GM12872 (cell line): ENCODE measurements around the gene NCAN.
A peak's percentile ranks its signal among the peaks of the same experiment; 100 is the strongest.

Source experiments
- CTCF ChIP-seq: IDR thresholded peaks from 3 replicates; pipeline ENCODE4 v1.5.1; 2011; ENCODE audit warnings: low read depth, mild to moderate bottlenecking, low read length, moderate library complexity; ENCODE audit not compliant: insufficient read depth

The NCAN gene

DNA sequence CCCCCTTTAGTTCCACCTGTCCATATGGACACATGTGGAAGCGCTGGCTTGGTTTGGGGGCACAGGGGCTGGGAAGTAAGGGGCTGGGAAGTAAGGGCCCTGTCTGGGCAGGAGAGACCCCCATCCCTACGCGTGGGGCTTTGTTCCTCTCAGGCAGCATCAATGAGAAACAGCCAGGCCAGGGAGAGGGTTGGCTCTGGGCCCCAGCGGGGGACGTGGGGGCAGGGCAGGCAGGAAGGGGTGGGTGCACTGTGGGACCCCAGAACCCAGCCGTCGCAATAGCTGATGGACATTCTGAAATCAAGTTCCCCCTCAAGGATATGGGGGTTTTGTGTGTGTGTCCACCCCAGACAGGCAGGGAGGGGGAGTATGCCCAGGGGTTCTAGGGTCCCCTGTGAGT is 1.2 kb downstream of the NCAN start:
- no peak for TF ChIP-seq CTCF

- no peak for TF ChIP-seq CTCF
These were observed 1.8 kb downstream of the NCAN start for GRCh38 chr19:19213426-19214158.

DNA sequence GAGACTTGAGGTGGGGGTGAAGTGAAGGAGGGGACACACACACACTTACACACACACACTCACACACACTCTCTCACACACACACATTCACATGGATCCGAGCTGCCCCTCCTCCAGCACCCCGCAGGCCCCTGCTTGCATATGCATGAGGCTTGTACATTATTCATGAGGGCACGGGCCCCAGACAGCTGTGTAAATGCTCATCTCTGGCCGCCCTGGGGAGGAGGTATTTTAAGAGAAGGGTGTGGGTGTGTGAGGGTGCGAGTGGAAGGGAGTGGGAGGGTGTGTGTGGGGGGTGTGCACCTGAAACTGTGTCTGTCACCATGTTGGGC is 2.4 kb downstream of the NCAN start:
- TF ChIP-seq CTCF: no peak

DNA sequence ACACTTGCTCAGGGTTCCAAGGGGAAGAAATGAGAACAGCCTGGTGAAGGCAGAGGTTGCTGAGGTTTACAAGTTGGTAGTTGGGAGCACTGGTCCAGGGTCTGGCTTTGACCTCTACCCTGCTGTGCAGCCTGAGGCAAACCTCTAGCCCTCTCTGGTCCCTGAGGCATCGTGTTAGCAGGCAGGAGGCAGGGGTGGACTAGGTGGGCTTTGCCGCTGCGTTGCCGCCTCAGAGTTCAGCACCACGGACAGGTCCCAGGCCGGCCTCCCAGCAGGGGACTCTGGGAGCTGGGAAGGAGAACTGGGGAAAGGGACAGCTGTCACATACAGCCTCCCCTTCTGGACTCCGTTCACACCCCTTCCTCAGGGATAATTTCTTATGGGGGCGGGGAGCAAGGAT is 3.1 kb downstream of the NCAN start:
- no peak for TF ChIP-seq CTCF

DNA sequence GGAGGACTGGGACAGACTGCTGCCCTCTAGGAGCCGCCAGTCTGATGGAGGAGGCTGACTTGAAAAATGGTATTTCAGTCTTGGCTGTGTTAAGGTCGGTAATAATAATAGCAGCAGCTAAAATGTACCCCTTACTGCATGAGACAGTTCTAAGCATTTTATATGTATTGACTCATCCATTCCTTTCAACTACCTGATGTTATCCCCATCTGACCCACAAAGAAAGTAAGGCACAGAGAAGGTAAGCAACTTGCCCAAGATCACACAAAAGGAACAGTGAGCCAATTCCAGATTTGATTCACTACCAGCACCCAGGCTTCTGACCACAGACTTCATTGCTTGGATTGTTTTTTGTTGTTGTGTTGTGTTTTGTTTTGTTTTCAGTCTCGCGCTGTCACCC is 4.0 kb downstream of the NCAN start:
- no peak for TF ChIP-seq CTCF

DNA sequence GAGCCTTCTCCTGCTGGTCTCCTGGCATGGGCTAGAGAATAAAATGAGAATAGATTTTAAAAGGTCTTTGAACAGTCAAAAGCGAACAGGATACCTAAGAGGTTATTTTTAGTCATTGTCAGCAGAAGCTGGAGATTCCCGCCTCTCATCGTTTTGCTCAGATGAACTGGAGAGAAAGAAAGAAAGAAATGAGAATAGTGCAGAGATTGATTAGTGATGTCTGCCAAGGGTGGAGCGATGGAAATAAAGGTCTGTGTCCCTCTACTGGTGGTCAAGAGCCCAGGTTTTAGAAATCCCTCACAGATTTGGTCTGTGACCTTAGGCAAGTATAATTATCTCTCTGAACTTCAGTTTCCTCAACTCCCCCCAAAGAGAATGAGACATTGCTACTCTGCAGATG is 5.3 kb downstream of the NCAN start:
- TF ChIP-seq CTCF: peak; percentile 22; the same call in 1 of the 3 replicates

- no peak for TF ChIP-seq CTCF
These were observed 7.2 kb downstream of the NCAN start for GRCh38 chr19:19218911-19219310.
